Measurements from ENCODE around the gene STMP1. TPM values are rescaled to one million over a fixed set of nuclear protein-coding genes. Genes with fewer than 3 reads are reported as not detected.

Gene STMP1
- total and polyA plus RNA-seq, 2 experiments from 2014 or later: 17.7 to 91.1 TPM

GRCh38 chr7:135645296-135645904, 16.9 kb upstream of the STMP1 start:
- DNase-seq (ENCODE audit: low read depth in 1 of 2, low spot score in 1 of 2): peak; percentile 63 to 70
- Histone ChIP-seq H3K36me3 (peaks cover 44% of the 10 kb centered on the region), H3K4me3 (no peak overlapping the region), H3K9me3 (ENCODE audit: low read depth) (no peaks in the 10 kb centered on the region), H3K27ac (no peak overlapping the region), H3K4me1 (ENCODE audit: low read depth) (no peaks in the 10 kb centered on the region), H3K27me3 (no peaks in the 10 kb centered on the region)
- peak; percentile 65 for TF ChIP-seq CTCF (IDR thresholded peaks at IDR 0.05; ENCODE audit: low read depth, low read length)

GRCh38 chr7:135647755-135648154, 14.6 kb upstream of the STMP1 start:
- no peak overlapping the region for H3K4me3 ChIP-seq
- H3K36me3 ChIP-seq: peaks cover 42% of the 10 kb centered on the region
- no peaks in the 10 kb centered on the region for H3K9me3 ChIP-seq (ENCODE audit: low read depth)
- no peak for DNase-seq (ENCODE audit: low read depth in 1 of 2, low spot score in 1 of 2)
- TF ChIP-seq CTCF (IDR thresholded peaks at IDR 0.05; ENCODE audit: low read depth, low read length): no peak
- no peak overlapping the region for H3K27ac ChIP-seq
- no peaks in the 10 kb centered on the region for H3K27me3 ChIP-seq
- no peaks in the 10 kb centered on the region for H3K4me1 ChIP-seq (ENCODE audit: low read depth)

- H3K4me1 ChIP-seq (ENCODE audit: low read depth): no peaks in the 10 kb centered on the region
- no peak for TF ChIP-seq CTCF (IDR thresholded peaks at IDR 0.05; ENCODE audit: low read depth, low read length)
- H3K4me3 ChIP-seq: no peak overlapping the region
- no peaks in the 10 kb centered on the region for H3K27me3 ChIP-seq
- DNase-seq (ENCODE audit: low read depth in 1 of 2, low spot score in 1 of 2): no peak
- no peak overlapping the region for H3K27ac ChIP-seq
- H3K36me3 ChIP-seq: peaks cover 37% of the 10 kb centered on the region
- no peaks in the 10 kb centered on the region for H3K9me3 ChIP-seq (ENCODE audit: low read depth)
Observed at GRCh38 chr7:135648235-135648634, 14.1 kb upstream of the STMP1 start.

- H3K4me1 ChIP-seq (ENCODE audit: low read depth): no peaks in the 10 kb centered on the region
- peak overlapping the region; percentile 53 for H3K27ac ChIP-seq
- no peaks in the 10 kb centered on the region for H3K27me3 ChIP-seq
Observed at GRCh38 chr7:135650831-135651573, 11.3 kb upstream of the STMP1 start.

More at GRCh38 chr7:135650831-135651573, 11.3 kb upstream of the STMP1 start:
- no peak for TF ChIP-seq CTCF (IDR thresholded peaks at IDR 0.05; ENCODE audit: low read depth, low read length)
- no peaks in the 10 kb centered on the region for H3K9me3 ChIP-seq (ENCODE audit: low read depth)
- DNase-seq (ENCODE audit: low read depth in 1 of 2, low spot score in 1 of 2): peak; percentile 14 to 83
- H3K4me3 ChIP-seq: no peak overlapping the region
- H3K36me3 ChIP-seq: peaks cover 22% of the 10 kb centered on the region
